ENCODE measurements around the gene F11.

DNA sequence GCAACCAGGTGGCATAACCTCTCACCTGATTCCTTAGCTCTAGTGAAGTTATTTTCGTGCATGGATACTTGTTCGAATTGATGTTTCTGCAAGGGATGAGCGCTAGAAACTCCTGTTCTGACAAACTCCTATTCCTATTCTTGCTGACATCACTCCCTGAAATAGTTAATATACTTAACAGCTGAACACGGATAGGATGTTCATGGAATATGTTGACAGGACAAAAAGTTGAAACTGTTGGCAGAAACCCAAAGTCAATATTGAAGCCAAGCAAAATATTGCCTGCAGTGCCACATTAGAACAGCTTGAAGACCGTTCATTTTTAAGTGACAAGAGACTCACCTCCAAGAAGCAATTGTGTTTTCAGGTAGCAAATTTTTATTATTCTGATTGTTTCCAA, 38.8 kb upstream of the F11 start, which contains the start of gene KLKB1:
- TF ChIP-seq, protein P1, sequence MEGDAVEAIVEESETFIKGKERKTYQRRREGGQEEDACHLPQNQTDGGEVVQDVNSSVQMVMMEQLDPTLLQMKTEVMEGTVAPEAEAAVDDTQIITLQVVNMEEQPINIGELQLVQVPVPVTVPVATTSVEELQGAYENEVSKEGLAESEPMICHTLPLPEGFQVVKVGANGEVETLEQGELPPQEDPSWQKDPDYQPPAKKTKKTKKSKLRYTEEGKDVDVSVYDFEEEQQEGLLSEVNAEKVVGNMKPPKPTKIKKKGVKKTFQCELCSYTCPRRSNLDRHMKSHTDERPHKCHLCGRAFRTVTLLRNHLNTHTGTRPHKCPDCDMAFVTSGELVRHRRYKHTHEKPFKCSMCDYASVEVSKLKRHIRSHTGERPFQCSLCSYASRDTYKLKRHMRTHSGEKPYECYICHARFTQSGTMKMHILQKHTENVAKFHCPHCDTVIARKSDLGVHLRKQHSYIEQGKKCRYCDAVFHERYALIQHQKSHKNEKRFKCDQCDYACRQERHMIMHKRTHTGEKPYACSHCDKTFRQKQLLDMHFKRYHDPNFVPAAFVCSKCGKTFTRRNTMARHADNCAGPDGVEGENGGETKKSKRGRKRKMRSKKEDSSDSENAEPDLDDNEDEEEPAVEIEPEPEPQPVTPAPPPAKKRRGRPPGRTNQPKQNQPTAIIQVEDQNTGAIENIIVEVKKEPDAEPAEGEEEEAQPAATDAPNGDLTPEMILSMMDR (IDR thresholded peaks at IDR 0.05; ENCODE audit: extremely low read depth in 1 of 2, insufficient read depth in 1 of 2, low read depth in 1 of 2, low read length in 2 of 2), result no peak
- TF ChIP-seq POLR2AphosphoS5 (IDR thresholded peaks at IDR 0.05; ENCODE audit: insufficient read depth, low read depth, low read length), result no peak
- no peak for TF ChIP-seq POLR2A (IDR thresholded peaks at IDR 0.05; ENCODE audit: low read depth, low read length)
